Ascending aorta (tissue), 2 donors: ENCODE measurements around the gene RXFP1. TPM values are rescaled to one million over a fixed set of nuclear protein-coding genes. Genes with fewer than 3 reads are reported as not detected.

Experiments used
- DNase-seq, 2 donors: peaks; one replicate each; pipeline ENCODE4 v3.0.0-alpha.2; 2019; ENCODE audit warnings: low spot score in 2 of 2
- H3K27ac ChIP-seq, 2 donors: fragments of 200-600 bp; sonication (generic); one replicate each; pipeline ENCODE4 v1.5.1; 2016 to 2017; ENCODE audit warnings: mild to moderate bottlenecking in 1 of 2
- H3K27me3 ChIP-seq: fragments of 200-600 bp; sonication (generic); one replicate; pipeline ENCODE4 v1.5.1; 2017
- H3K36me3 ChIP-seq, 2 donors: fragments of 200-600 bp; sonication (generic); one replicate each; pipeline ENCODE4 v1.5.1; 2016
- H3K4me1 ChIP-seq, 2 donors: fragments of 200-600 bp; sonication (generic); one replicate each; pipeline ENCODE4 v1.5.1; 2016 to 2017; ENCODE audit warnings: mild to moderate bottlenecking in 1 of 2
- H3K4me3 ChIP-seq, 2 donors: fragments of 200-600 bp; sonication (generic); one replicate each; pipeline ENCODE4 v1.5.1; 2016 to 2017; ENCODE audit warnings: mild to moderate bottlenecking in 1 of 2
- H3K9me3 ChIP-seq, 2 donors: fragments of 200-600 bp; sonication (generic); one replicate each; pipeline ENCODE4 v1.5.1; 2016
- CTCF ChIP-seq, 3 experiments: fragments of 200-600 bp in 2 of 3; fragments of 450-650 bp in 1 of 3; sonication (generic) in 2 of 3; IDR thresholded peaks; one replicate each; pipeline ENCODE4 v1.5.1; 2016 to 2019; ENCODE audit warnings: antibody characterized with exemption in 3 of 3, mild to moderate bottlenecking in 1 of 3, moderate library complexity in 1 of 3
- intact Hi-C: fragments of 100-400 bp; cut with DNase I; formaldehyde crosslinking; loops from one replicate; pipeline ENCODE4 v1.15.1; 2023
- total RNA-seq: library from RNA; depleted of rRNA; stranded (reverse); fragments of >200 nt; gene quantifications from one replicate; pipeline ENCODE4 v1.1.0, GENCODE V29; 2016

RXFP1 gene
- total RNA-seq, 1 donor from 2014 or later: 0.75 TPM

GRCh38 chr4:158541506-158541905 lies 19.8 kb downstream of the RXFP1 start:
- TF ChIP-seq CTCF (IDR thresholded peaks at IDR 0.05): no peak
- no peaks in the 10 kb centered on the region for H3K27me3 ChIP-seq
- no peaks in the 10 kb centered on the region for H3K36me3 ChIP-seq
- DNase-seq: no peak
- no peak overlapping the region for H3K4me3 ChIP-seq
- H3K27ac ChIP-seq: no peak overlapping the region
- intact Hi-C loops: no loop called here
- H3K4me1 ChIP-seq: no peaks in the 10 kb centered on the region
- no peaks in the 10 kb centered on the region for H3K9me3 ChIP-seq

- Histone ChIP-seq H3K4me3 (no peak overlapping the region), H3K27ac (no peak overlapping the region), H3K27me3 (no peaks in the 10 kb centered on the region), H3K4me1 (no peaks in the 10 kb centered on the region), H3K9me3 (peaks cover 0 to under 1% of the 10 kb centered on the region in 2 donors), H3K36me3 (no peaks in the 10 kb centered on the region)
- no peak for DNase-seq
- intact Hi-C loops: no loop called here
- no peak for TF ChIP-seq CTCF (IDR thresholded peaks at IDR 0.05)
Observed at GRCh38 chr4:158543191-158543590, 21.5 kb downstream of the RXFP1 start.

GRCh38 chr4:158544141-158544540 lies 22.5 kb downstream of the RXFP1 start:
- intact Hi-C loops: no loop called here
- H3K27me3 ChIP-seq: no peaks in the 10 kb centered on the region
- no peak for DNase-seq
- no peak overlapping the region for H3K4me3 ChIP-seq
- no peak for TF ChIP-seq CTCF (IDR thresholded peaks at IDR 0.05)
- H3K36me3 ChIP-seq: no peaks in the 10 kb centered on the region
- no peak overlapping the region for H3K27ac ChIP-seq
- H3K4me1 ChIP-seq: no peaks in the 10 kb centered on the region
- peaks cover 0 to 4% of the 10 kb centered on the region in 2 donors for H3K9me3 ChIP-seq

GRCh38 chr4:158553364-158553763 lies 31.7 kb downstream of the RXFP1 start:
- H3K36me3 ChIP-seq: no peaks in the 10 kb centered on the region
- no peak overlapping the region for H3K27ac ChIP-seq
- DNase-seq: no peak
- no peaks in the 10 kb centered on the region for H3K27me3 ChIP-seq
- no peak for TF ChIP-seq CTCF (IDR thresholded peaks at IDR 0.05)
- no peaks in the 10 kb centered on the region for H3K4me1 ChIP-seq
- intact Hi-C loops: no loop called here
- peaks cover 0 to 1% of the 10 kb centered on the region in 2 donors for H3K9me3 ChIP-seq
- no peak overlapping the region for H3K4me3 ChIP-seq

GRCh38 chr4:158560284-158560683 lies 38.6 kb downstream of the RXFP1 start:
- Histone ChIP-seq H3K4me1 (no peaks in the 10 kb centered on the region), H3K36me3 (no peaks in the 10 kb centered on the region), H3K4me3 (no peak overlapping the region), H3K27ac (no peak overlapping the region), H3K27me3 (no peaks in the 10 kb centered on the region), H3K9me3 (no peaks in the 10 kb centered on the region)
- intact Hi-C loops: no loop called here
- TF ChIP-seq CTCF (IDR thresholded peaks at IDR 0.05): no peak
- no peak for DNase-seq

GRCh38 chr4:158566860-158567259 lies 45.2 kb downstream of the RXFP1 start:
- intact Hi-C loops: no loop called here
- H3K4me3 ChIP-seq: no peak overlapping the region
- no peaks in the 10 kb centered on the region for H3K36me3 ChIP-seq
- H3K9me3 ChIP-seq: no peaks in the 10 kb centered on the region
- no peaks in the 10 kb centered on the region for H3K4me1 ChIP-seq
- TF ChIP-seq CTCF (IDR thresholded peaks at IDR 0.05): no peak
- no peaks in the 10 kb centered on the region for H3K27me3 ChIP-seq
- DNase-seq: no peak
- H3K27ac ChIP-seq: no peak overlapping the region
